22Rv1 (cell line): Measurements from ENCODE around the gene ANG.

Experiments used
- CTCF ChIP-seq: fragments of 450-650 bp; IDR thresholded peaks from 2 replicates; pipeline ENCODE4 v1.5.1; 2017; ENCODE audit warnings: mild to moderate bottlenecking
- ZFX ChIP-seq: fragments of 450-650 bp; IDR thresholded peaks from 2 replicates; pipeline ENCODE4 v1.6.1; 2017; ENCODE audit warnings: antibody characterized with exemption, borderline replicate concordance

GRCh38 chr14:20679907-20680306 is 8.7 kb upstream of the ANG start:
- TF ChIP-seq CTCF (no peak), ZFX (no peak)
